Left renal pelvis (tissue), 4 donors: Measurements from ENCODE around the gene MAGEA2. TPM values are rescaled to one million over a fixed set of nuclear protein-coding genes. Genes with fewer than 3 reads are reported as not detected.
"Not testable (repeated sequence)": the region's sequence is repeated elsewhere in the genome, so short reads cannot be mapped to it uniquely, and the experiment has no call there.

Source experiments
- DNase-seq, 4 donors: peaks; one replicate each; pipeline ENCODE4 v3.0.0-alpha.2; 2013; ENCODE audit warnings: low read depth in 4 of 4, low spot score in 3 of 4
- polyA plus RNA-seq, 4 donors: library from polyadenylated mRNA; unstranded; fragments of 120-200 nt; gene quantifications; one replicate each; pipeline ENCODE4 v1.2.1, GENCODE V29; 2013; ENCODE audit not compliant: insufficient read length in 4 of 4

The MAGEA2 gene, protein sequence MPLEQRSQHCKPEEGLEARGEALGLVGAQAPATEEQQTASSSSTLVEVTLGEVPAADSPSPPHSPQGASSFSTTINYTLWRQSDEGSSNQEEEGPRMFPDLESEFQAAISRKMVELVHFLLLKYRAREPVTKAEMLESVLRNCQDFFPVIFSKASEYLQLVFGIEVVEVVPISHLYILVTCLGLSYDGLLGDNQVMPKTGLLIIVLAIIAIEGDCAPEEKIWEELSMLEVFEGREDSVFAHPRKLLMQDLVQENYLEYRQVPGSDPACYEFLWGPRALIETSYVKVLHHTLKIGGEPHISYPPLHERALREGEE
- not detected for polyA plus RNA-seq

DNA sequence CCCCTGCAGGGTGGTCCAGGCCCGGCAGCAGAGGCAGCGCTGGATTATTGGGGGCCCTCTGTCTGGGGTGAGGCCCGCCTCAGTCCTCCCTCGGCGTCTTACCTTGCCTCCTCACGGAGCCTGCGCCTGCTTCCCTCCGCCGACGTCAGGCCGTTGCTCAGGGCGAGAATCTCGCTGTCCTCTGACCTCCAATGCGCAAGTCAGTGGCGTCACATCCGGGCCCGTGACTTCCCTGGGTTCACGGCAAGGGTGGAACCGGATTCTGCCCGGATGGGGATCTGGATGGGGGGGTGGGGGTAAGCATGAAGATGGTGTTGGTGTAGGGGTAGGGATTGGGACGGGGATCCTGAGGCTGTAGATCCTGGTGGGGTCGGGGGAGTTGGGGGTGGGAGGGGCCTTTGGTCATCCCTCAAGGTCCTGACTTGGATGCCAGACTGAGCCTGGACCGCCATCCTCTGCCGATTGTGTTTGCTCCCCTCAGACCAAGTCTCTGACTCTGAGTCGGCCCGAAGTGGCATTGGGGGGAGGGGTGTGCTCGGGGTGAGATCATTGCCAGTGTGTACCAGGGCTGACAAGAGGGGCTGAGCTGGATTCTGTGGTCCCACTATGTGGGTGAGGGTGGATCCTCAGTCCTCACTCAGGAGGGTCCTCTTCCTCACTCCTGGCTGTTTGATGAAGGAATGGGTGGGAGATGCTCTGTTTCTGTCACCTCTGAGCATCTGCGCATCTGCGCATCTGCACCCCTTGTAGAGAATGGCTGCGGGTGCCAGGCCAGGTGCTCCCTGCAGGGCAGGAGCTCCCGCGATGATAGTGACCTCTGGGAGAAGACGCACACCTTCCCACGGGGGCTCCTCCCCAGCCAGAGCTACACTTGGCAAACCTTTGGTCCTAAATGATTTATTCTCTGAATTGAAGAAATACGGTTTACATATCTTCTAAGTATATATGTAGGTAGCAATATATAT lies at the start of gene MAGEA2:
MAGEA2 (minus strand) TSS at position 157 of the 965 bp plus-strand sequence. CDS start 2,479 bp downstream, outside the sequence.
- DNase-seq: not testable (repeated sequence)

DNA sequence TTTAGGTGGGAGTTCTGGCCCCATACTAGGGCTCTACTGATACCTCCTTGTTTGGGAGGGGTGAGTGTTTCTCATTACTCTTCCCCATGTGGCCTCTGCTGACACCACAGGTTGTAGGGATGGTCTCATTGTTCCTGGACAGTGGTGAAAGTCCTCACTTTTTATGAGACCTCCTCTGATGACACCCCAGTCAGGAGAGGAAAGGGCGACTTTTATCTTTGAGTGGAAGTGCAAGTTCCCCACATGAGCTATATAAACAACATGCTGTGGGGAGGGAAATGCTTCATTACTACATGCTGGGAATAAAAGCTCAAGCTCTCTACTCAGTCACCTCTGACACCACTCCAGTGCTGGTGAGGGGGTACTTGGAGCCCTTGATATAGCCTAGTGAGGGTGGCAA lies 45.3 kb upstream of the MAGEA2 start:
- no peak for DNase-seq

DNA sequence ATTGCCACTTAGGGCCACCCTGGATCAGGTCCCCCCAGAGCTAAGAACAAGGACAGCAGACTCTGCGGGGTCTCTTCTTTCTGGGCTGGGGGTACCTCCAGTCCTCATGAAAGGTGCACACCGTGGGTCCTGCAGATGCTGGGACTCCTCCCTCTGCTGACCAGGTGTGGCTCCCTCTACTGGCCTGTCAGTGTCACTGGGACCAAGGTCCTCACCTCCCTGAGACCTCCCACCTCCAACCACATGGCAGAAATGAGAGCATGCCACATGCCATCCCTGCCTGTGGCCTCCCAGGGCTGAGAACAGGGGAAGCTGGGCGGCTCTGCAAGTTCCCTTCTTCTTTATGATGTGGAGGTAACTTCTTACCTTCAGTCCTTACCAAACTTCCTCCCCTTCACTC lies 33.4 kb upstream of the MAGEA2 start:
- not testable (repeated sequence) for DNase-seq

DNA sequence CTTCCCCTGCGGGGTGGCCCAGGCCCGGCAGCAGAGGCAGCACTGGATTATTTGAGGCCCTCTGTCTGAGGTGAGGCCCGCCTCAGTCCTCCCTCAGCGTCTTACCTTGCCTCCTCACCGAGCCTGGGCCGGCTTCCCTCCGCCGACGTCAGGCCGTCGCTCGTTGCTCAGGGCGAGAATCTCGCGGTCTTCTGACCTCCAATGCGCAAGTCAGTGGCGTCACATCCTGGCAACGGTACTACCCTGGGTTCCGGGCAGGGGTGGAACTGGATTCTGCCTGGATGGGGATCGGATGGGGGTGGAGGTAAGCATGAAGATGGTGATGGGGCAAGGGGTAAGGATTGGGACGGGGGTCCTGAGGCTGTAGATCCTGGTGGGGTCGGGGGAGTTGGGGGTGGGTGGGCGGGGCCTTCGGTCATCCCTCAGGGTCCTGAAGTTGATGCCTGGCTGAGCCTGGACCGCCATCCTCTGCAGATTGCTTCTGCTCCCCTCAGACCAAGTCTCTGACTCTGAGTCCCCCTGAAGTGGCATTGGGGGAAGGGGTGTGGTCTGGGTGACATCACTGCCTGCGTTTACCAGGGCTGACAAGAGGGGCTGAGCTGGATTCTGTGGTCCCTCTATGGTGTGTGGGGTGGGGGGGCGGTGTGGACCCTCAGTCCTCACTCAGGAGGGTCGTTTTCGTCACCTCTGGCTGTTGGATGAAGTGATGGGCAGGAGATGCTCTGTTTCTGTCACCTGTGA lies 16.1 kb upstream of the MAGEA2 start, which contains the start of gene MAGEA6:
MAGEA6 (minus strand) TSS at position 141 of the 741 bp plus-strand sequence. CDS start 2,039 bp downstream, outside the sequence.
- not testable (repeated sequence) for DNase-seq

DNA sequence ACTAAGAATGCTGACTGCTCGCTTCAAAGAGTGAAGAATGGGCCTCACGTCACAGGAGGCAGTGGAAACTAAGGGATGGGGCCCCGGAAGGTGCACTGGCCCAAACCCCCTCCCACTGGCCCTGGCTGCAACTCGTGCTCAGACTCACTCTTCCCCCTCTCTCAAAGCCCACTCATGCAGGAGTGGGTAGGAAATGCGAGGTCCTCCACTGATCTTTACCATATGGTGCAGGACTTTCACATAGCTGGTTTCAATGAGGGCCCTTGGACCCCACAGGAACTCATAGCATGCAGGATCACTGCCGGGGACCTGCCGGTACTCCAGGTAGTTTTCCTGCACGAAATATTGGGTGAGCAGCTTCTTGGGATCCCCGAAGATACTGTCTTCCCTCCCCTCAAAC lies 12.9 kb upstream of the MAGEA2 start:
- not testable (repeated sequence) for DNase-seq

DNA sequence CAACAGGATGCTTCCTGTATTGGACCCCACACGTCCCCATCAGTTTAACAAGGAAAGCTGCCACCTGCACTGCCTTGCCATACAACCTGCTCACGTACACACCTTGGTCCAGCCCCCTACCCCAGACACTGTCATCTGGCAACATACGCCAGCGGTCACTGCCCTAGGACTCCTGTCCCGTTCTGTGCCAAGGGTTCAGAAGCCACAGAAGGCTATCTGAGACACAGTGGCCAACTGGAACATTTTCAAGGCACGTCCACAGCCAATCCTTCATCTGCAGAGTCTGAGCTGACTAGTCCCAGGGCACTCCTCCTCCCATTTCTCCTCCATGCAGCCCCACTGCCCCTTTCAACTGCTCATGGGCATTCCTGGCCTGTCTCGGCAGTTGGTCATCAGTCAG lies 7.9 kb upstream of the MAGEA2 start:
- not testable (repeated sequence) for DNase-seq

DNA sequence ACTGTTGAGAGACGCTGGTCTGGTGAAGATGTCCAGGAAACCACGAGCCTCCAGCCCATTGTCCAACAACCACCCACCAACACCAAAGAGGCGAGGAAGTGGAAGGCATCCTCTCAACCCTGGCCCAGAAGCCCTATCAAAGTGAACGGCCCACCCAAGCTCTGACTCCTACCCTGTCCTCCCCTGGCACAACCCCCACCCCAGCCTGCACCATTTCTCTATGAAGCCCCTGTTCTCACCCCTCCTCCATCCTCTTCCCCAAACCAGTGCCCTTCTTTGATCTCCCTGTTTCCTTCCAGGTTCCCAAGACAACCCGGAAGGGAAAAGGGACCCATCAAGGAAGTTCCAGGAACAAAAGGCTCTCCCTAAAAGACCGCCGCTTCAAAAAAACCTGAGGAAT lies 5.9 kb upstream of the MAGEA2 start:
- DNase-seq: not testable (repeated sequence)

DNA sequence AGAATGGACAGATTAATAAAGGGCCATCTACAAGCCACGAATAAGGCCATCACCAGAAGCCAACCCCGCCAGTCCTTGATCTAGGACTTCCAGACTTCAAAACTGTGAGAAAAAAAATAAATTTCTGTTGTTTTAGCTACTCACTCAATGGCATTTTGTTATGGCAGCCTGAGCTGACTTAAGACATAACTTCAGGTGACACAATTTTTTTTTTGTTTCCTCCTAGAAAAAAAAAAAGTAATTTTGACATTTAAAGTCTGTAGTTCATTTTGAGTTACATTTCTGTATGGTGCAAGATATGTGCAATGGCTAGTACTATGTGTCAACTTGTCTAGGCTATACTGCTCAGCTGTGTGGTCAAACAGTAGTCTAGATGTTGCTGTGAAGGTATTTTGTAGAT lies 5.3 kb upstream of the MAGEA2 start, which contains the start of gene CSAG3:
CSAG3 (plus strand) TSS at position 301 of the 400 bp plus-strand sequence.
- not testable (repeated sequence) for DNase-seq

DNA sequence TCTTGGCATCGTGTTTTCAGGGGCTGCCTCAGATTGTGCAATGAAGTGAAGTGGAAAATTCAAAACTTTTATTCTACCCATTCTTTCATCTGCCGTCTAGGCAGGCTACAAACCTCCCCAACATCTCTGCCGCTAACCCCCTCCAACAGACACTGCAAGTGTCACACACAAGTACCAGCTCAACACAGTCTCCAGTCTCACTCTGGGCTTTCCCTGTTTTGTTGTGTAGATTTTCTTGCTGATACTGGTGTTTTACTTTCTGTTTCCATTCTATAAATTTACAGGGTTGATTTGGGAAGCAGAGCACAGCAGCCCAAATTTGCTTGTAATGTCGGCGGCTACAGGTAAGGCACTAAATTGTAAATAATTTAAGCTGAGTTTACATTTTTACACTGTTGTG lies 1.2 kb upstream of the MAGEA2 start:
- not testable (repeated sequence) for DNase-seq

DNA sequence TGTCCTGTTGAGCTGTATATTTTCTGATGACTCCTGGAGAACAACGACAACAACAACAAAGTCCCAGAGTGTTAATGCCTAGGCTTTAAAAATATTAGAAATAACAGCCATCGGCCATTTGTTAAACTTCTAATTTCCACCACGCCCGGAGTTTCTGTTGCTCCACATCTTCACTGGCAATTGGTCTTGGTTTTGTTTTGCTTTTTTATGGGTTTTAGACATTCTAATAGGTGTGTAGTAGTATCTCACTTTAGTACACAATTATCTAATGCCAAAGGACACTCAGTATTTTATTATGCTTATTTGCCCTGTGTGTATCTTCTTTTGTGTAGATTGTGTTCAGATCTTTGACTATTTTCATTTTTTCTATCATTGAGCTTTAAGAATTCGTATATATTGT lies 15.1 kb downstream of the MAGEA2 start:
- no peak for DNase-seq

DNA sequence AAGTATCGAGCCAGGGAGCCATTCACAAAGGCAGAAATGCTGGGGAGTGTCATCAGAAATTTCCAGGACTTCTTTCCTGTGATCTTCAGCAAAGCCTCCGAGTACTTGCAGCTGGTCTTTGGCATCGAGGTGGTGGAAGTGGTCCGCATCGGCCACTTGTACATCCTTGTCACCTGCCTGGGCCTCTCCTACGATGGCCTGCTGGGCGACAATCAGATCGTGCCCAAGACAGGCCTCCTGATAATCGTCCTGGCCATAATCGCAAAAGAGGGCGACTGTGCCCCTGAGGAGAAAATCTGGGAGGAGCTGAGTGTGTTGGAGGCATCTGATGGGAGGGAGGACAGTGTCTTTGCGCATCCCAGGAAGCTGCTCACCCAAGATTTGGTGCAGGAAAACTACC lies 17.1 kb downstream of the MAGEA2 start:
- DNase-seq: not testable (repeated sequence)

DNA sequence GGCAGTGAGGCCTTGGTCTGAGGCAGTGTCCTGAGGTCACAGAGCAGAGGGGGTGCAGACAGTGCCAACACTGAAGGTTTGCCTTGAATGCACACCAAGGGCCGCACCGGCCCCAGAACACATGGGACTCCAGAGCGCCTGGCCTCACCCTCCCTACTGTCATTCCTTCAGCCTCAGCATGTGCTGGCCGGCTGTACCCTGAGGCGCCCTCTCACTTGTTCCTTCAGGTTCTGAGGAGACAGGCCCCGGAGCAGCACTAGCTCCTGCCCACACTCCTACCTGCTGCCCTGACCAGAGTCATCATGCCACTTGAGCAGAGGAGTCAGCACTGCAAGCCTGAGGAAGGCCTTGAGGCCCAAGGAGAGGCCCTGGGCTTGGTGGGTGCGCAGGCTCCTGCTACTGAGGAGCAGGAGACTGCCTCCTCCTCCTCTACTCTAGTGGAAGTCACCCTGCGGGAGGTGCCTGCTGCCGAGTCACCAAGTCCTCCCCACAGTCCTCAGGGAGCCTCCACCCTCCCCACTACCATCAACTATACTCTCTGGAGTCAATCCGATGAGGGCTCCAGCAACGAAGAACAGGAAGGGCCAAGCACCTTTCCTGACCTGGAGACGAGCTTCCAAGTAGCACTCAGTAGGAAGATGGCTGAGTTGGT lies 17.7 kb downstream of the MAGEA2 start:
- no peak for DNase-seq

DNA sequence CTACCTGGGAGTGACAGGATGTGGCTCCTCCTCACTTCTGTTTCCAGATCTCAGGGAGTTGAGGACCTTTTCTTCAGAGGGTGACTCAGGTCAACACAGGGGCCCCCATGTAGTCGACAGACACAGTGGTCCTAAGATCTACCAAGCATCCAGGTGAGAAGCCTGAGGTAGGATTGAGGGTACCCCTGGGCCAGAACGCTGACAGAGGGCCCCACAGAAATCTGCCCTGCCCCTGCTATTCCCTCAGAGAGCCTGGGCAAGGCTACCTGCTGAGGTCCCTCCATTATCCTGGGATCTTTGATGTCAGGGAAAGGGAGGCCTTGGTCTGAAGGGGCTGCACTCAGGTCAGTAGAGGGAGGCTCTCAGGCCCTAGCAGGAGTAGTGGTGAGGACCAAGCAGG lies 18.5 kb downstream of the MAGEA2 start:
- no peak for DNase-seq

DNA sequence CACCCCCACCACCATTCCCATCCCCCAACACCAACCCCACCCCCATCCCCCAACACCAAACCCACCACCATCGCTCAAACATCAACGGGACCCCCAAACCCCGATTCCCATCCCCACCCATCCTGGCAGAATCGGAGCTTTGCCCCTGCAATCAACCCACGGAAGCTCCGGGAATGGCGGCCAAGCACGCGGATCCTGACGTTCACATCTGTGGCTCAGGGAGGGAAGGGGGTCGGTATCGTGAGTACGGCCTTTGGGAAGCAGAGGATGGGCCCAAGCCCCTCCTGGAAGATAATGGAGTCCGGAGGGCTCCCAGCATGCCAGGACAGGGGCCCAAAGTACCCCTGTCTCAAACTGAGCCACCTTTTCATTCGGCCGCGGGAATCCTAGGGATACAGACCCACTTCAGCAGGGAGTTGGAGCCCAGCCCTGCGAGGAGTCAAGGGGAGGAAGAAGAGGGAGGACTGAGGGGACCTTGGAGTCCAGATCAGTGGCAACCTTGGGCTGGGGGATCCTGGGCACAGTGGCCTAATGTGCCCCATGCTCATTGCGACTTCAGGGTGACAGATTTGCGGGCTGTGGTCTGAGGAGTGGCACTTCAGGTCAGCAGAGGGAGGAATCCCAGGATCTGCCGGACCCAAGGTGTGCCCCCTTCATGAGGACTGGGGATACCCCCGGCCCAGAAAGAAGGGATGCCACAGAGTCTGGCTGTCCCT lies 19.3 kb downstream of the MAGEA2 start:
- not testable (repeated sequence) for DNase-seq

DNA sequence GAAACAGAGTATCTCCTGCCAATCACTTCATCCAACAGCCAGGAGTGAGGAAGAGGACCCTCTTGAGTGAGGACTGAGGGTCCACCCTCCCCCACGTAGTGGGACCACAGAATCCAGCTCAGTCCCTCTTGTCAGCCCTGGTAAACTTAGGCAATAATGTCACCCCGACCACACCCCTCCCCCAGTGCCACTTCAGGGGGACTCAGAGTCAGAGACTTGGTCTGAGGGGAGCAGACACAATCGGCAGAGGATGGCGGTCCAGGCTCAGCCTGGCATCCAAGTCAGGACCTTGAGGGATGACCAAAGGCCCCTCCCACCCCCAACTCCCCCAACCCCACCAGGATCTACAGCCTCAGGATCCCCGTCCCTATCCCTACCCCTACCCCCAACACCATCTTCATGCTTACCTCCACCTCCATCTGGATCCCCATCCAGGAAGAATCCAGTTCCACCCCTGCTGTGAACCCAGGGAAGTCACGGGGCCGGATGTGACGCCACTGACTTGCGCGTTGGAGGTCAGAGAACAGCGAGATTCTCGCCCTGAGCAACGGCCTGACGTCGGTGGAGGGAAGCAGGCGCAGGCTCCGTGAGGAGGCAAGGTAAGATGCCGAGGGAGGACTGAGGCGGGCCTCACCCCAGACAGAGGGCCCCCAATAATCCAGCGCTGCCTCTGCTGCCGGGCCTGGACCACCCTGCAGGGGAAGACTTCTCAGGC lies 20.2 kb downstream of the MAGEA2 start, which contains the start of the genes CSAG1 and MAGEA12:
CSAG1 (minus strand) TSS at position 461 of the 715 bp plus-strand sequence. CDS start 1,261 bp downstream, outside the sequence.
MAGEA12 (plus strand) TSS at position 497 of the 715 bp plus-strand sequence. CDS start 2,405 bp downstream, outside the sequence.
- DNase-seq: no peak

DNA sequence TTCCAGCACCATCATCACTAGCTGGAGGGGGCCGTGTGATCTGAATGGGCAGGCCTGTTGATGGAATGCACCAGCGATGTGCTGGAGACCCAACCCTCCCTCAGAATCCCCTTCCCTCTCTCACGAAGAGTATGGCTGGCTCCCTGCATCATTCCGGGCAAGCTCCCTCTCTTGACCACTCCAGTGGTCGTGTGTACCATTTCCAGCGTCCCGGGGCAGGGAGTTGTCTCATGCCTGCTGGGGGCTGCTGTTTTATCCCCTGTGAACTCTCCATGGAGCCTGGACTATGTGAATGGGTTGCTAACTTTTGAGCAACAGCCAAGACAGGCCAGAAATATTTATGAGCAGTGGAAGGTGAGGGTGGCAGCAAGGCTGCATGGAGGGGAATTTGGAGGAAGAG lies 28.2 kb downstream of the MAGEA2 start:
- no peak for DNase-seq

DNA sequence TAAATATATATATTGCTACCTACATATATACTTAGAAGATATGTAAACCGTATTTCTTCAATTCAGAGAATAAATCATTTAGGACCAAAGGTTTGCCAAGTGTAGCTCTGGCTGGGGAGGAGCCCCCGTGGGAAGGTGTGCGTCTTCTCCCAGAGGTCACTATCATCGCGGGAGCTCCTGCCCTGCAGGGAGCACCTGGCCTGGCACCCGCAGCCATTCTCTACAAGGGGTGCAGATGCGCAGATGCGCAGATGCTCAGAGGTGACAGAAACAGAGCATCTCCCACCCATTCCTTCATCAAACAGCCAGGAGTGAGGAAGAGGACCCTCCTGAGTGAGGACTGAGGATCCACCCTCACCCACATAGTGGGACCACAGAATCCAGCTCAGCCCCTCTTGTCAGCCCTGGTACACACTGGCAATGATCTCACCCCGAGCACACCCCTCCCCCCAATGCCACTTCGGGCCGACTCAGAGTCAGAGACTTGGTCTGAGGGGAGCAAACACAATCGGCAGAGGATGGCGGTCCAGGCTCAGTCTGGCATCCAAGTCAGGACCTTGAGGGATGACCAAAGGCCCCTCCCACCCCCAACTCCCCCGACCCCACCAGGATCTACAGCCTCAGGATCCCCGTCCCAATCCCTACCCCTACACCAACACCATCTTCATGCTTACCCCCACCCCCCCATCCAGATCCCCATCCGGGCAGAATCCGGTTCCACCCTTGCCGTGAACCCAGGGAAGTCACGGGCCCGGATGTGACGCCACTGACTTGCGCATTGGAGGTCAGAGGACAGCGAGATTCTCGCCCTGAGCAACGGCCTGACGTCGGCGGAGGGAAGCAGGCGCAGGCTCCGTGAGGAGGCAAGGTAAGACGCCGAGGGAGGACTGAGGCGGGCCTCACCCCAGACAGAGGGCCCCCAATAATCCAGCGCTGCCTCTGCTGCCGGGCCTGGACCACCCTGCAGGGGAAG lies 39.5 kb downstream of the MAGEA2 start, which contains the start of gene MAGEA2B:
MAGEA2B (plus strand) TSS at position 814 of the 973 bp plus-strand sequence. CDS start 2,479 bp downstream, outside the sequence.
- DNase-seq: not testable (repeated sequence)
